Glutamatergic neuron (in vitro differentiated cells): ENCODE data around the gene AMIGO2. TPM values are rescaled to one million over a fixed set of nuclear protein-coding genes. Genes with fewer than 3 reads are reported as not detected.

Experiments
- DNase-seq: peaks from one replicate; pipeline ENCODE4 v3.0.0; 2022
- H3K27ac Mint-ChIP-seq: one replicate; pipeline ENCODE4 v1.8.0; 2020; ENCODE audit warnings: mild to moderate bottlenecking, mixed read lengths, inconsistent platforms; ENCODE audit not compliant: unreplicated experiment
- H3K27me3 Mint-ChIP-seq: one replicate; pipeline ENCODE4 v1.8.0; 2020; ENCODE audit warnings: mild to moderate bottlenecking, moderate library complexity, mixed read lengths, inconsistent platforms; ENCODE audit not compliant: unreplicated experiment
- H3K36me3 Mint-ChIP-seq: one replicate; pipeline ENCODE4 v1.8.0; 2020; ENCODE audit warnings: mild to moderate bottlenecking, mixed read lengths, inconsistent platforms; ENCODE audit not compliant: unreplicated experiment
- H3K4me1 Mint-ChIP-seq: one replicate; pipeline ENCODE4 v1.8.0; 2020; ENCODE audit warnings: mild to moderate bottlenecking, low read depth, mixed read lengths, inconsistent platforms; ENCODE audit not compliant: unreplicated experiment
- H3K4me3 Mint-ChIP-seq: one replicate; pipeline ENCODE4 v1.8.0; 2020; ENCODE audit warnings: mild to moderate bottlenecking, mixed read lengths, inconsistent platforms; ENCODE audit not compliant: unreplicated experiment
- H3K9me3 Mint-ChIP-seq: one replicate; pipeline ENCODE4 v1.8.0; 2020; ENCODE audit warnings: mild to moderate bottlenecking, moderate library complexity, mixed read lengths, inconsistent platforms; ENCODE audit not compliant: unreplicated experiment
- total RNA-seq: library from RNA; stranded (reverse); fragmentation: NEBNext Ultra II Directional; extraction: Animal tissue kit (Norgen Biotek cat#: 25700); gene quantifications from one replicate; pipeline ENCODE4 v1.2.1, GENCODE V29; 2021; ENCODE audit not compliant: unreplicated experiment
- TF ChIP-seq, protein P1 (sequence below): fragments of 200-600 bp; sonication (generic); IDR thresholded peaks from one replicate; pipeline ENCODE4 v1.5.0; 2021; ENCODE audit not compliant: partially characterized antibody, unreplicated experiment

Gene AMIGO2
- total RNA-seq, 1 donor from 2014 or later = 1.7 TPM

DNA sequence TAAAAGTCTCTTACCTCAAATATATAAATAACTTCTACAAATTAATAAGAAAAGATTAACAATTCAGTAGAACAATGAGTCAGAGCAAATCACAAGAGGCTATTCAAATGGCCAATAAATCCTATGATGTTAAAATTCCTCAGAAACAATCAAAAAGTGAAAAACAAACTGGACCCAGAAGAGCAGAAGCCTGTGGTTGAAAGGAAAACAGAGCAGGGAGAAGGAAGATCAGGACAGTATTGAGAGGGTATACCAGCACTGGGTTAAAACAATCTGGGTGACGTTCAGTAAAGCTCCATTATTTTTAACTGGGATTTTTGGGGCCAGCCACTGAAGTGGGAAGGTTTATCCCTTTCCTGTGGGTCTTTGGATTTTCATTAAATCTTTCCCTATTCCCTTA lies 40.0 kb downstream of the AMIGO2 start:
- Mint-ChIP-seq H3K36me3 (no peaks in the 10 kb centered on the region), H3K9me3 (peaks cover 2% of the 10 kb centered on the region), H3K27ac (no peak overlapping the region), H3K4me1 (no peaks in the 10 kb centered on the region), H3K4me3 (no peak overlapping the region), H3K27me3 (no peaks in the 10 kb centered on the region)
- TF ChIP-seq, protein P1, sequence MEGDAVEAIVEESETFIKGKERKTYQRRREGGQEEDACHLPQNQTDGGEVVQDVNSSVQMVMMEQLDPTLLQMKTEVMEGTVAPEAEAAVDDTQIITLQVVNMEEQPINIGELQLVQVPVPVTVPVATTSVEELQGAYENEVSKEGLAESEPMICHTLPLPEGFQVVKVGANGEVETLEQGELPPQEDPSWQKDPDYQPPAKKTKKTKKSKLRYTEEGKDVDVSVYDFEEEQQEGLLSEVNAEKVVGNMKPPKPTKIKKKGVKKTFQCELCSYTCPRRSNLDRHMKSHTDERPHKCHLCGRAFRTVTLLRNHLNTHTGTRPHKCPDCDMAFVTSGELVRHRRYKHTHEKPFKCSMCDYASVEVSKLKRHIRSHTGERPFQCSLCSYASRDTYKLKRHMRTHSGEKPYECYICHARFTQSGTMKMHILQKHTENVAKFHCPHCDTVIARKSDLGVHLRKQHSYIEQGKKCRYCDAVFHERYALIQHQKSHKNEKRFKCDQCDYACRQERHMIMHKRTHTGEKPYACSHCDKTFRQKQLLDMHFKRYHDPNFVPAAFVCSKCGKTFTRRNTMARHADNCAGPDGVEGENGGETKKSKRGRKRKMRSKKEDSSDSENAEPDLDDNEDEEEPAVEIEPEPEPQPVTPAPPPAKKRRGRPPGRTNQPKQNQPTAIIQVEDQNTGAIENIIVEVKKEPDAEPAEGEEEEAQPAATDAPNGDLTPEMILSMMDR = no peak
- no peak for DNase-seq

DNA sequence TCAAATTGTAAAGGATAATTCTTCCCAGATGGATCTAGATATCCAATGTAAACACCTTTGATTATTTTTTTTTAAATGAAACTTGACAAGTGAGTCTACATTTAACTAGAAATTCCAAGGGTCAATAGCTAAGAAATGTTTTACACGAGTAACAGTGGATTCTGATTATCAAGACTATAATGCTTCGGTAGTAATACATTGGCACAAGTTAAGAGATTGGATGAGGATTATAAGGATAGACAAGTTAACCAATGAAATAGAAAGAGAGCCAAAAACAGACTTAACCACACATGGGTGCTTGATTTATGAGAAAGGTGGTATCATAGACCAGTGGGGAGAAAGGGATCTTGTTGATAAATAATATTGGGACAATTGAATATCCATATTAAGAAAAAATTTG lies 40.7 kb downstream of the AMIGO2 start:
- DNase-seq = no peak
- no peaks in the 10 kb centered on the region for H3K36me3 Mint-ChIP-seq
- TF ChIP-seq, protein P1 = no peak
- H3K4me1 Mint-ChIP-seq = no peaks in the 10 kb centered on the region
- peaks cover 2% of the 10 kb centered on the region for H3K9me3 Mint-ChIP-seq
- no peak overlapping the region for H3K4me3 Mint-ChIP-seq
- no peaks in the 10 kb centered on the region for H3K27me3 Mint-ChIP-seq
- H3K27ac Mint-ChIP-seq = no peak overlapping the region

DNA sequence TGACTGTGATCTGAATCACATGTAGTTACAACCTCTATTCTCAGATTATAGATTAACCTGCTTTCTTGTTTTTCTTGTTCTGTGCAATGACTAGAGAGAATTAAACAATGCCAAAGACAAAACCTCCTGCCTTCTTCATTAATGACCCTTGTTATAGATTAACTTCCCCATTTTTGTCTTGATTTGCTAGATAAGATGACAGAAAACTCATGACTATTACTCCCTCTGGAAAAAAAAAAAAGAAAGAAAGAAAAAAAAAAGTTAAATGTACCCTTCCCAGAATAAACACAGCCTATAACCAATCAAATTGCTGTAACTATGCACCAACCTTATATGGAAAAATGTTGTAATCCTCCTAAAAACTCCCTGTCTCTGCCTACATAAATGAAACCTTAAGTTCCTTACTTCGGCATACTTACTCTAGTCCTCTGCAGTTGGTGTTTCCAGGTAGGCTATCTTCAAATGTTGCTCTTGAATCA lies 41.5 kb downstream of the AMIGO2 start:
- H3K4me3 Mint-ChIP-seq = no peak overlapping the region
- H3K4me1 Mint-ChIP-seq = peaks cover under 1% of the 10 kb centered on the region
- TF ChIP-seq, protein P1 = no peak
- no peaks in the 10 kb centered on the region for H3K27me3 Mint-ChIP-seq
- no peak for DNase-seq
- H3K27ac Mint-ChIP-seq = no peak overlapping the region
- no peaks in the 10 kb centered on the region for H3K36me3 Mint-ChIP-seq
- H3K9me3 Mint-ChIP-seq = peaks cover 2% of the 10 kb centered on the region

DNA sequence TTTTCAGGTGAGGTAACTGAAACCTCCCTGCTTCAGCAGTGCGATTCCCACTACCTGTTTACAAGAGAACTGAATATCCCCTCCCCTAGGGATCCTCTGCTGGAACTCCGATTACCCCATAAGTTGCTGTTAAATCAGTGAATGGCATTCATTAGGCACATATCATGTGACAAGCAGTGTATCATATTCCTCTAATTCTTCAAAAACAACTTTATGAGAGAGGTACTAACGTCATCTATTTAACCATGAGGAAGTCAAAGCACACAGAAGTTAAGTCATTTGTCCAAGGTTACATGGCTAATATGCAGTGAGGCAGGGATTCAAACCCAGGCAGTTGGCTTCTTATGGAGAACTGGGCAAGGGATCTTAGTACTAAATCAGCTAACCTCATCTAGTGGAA lies 44.3 kb downstream of the AMIGO2 start:
- Mint-ChIP-seq H3K36me3 (no peaks in the 10 kb centered on the region), H3K9me3 (no peaks in the 10 kb centered on the region), H3K27me3 (peaks cover 3% of the 10 kb centered on the region)

DNA sequence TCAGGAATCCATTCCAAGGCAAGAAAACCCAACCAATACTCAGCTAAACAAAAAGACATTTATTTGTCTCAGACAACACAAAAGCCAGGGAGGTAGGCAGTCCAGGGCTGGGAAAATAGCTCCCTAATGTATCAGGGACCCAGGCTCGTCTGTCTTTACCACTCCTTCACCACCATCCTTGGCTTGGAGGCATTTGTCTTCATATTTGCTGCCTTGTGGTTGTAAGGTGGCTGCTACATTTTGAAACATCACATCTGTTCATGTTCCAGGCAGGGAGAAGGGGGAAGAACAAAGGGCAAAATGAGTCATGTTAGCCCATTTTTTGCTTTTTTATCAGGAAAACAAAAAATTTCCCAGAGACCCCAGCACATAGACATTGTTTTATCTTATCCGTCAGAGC lies 45.1 kb downstream of the AMIGO2 start:
- Mint-ChIP-seq H3K4me3 (no peak overlapping the region), H3K9me3 (no peaks in the 10 kb centered on the region), H3K27ac (no peak overlapping the region), H3K27me3 (peaks cover 3% of the 10 kb centered on the region), H3K36me3 (no peaks in the 10 kb centered on the region), H3K4me1 (peaks cover 3% of the 10 kb centered on the region)
- TF ChIP-seq, protein P1 = no peak
- DNase-seq = no peak

More for the DNA sequence above, 44.3 kb downstream of the AMIGO2 start:
- H3K27ac Mint-ChIP-seq = no peak overlapping the region
- no peak for DNase-seq
- TF ChIP-seq, protein P1 = no peak
- peaks cover 3% of the 10 kb centered on the region for H3K4me1 Mint-ChIP-seq
- no peak overlapping the region for H3K4me3 Mint-ChIP-seq
